HEK293 (cell line): Measurements from ENCODE around the gene VKORC1L1.
"Not testable (repeated sequence)": the region's sequence is repeated elsewhere in the genome, so short reads cannot be mapped to it uniquely, and the experiment has no call there.

Source experiments
- GLIS2 ChIP-seq: fragments of 450-650 bp; formaldehyde crosslinking; IDR thresholded peaks from 2 replicates; pipeline ENCODE4 v1.5.1; 2016; ENCODE audit warnings: missing biosample characterization, missing genetic modification characterization
- HOXA7 ChIP-seq: sonication (generic); formaldehyde crosslinking; IDR thresholded peaks from 2 replicates; pipeline ENCODE4 v1.8.1; 2022; ENCODE audit warnings: missing genetic modification reagents, borderline replicate concordance
- RBAK ChIP-seq: fragments of 450-650 bp; formaldehyde crosslinking; IDR thresholded peaks from 2 replicates; pipeline ENCODE4 v1.5.1; 2016; ENCODE audit warnings: missing biosample characterization, missing genetic modification characterization
- SETDB1 ChIP-seq: IDR thresholded peaks from one replicate; pipeline ENCODE4 v1.6.1; 2017; ENCODE audit warnings: mild to moderate bottlenecking, low read length, moderate library complexity, mixed read lengths; ENCODE audit not compliant: insufficient read length
- ZNF121 ChIP-seq: fragments of 450-650 bp; formaldehyde crosslinking; IDR thresholded peaks from 2 replicates; pipeline ENCODE4 v1.5.1; 2016; ENCODE audit warnings: missing biosample characterization, missing genetic modification characterization
- ZNF2 ChIP-seq: fragments of 450-650 bp; formaldehyde crosslinking; IDR thresholded peaks from 2 replicates; pipeline ENCODE4 v1.5.1; 2016; ENCODE audit warnings: missing biosample characterization, missing genetic modification characterization
- ZNF560 ChIP-seq: fragments of 450-650 bp; formaldehyde crosslinking; IDR thresholded peaks from 2 replicates; pipeline ENCODE4 v1.5.1; 2017; ENCODE audit warnings: missing biosample characterization, missing genetic modification characterization, borderline replicate concordance
- ZNF624 ChIP-seq: fragments of 450-650 bp; formaldehyde crosslinking; IDR thresholded peaks from 2 replicates; pipeline ENCODE4 v1.5.1; 2017; ENCODE audit warnings: missing biosample characterization, missing genetic modification characterization
- TF ChIP-seq, protein P1 (sequence below): fragments of 450-650 bp; formaldehyde crosslinking; IDR thresholded peaks from 2 replicates; pipeline ENCODE4 v1.5.1; 2016; ENCODE audit warnings: missing biosample characterization, missing genetic modification characterization, low read depth
- TF ChIP-seq, protein P2 (sequence below): fragments of 450-650 bp; formaldehyde crosslinking; IDR thresholded peaks from 2 replicates; pipeline ENCODE4 v1.5.1; 2016; ENCODE audit warnings: missing biosample characterization, missing genetic modification characterization
- TF ChIP-seq, protein P3 (sequence below): fragments of 450-650 bp; formaldehyde crosslinking; IDR thresholded peaks from 2 replicates; pipeline ENCODE4 v1.5.1; 2016; ENCODE audit warnings: missing biosample characterization, missing genetic modification characterization

DNA sequence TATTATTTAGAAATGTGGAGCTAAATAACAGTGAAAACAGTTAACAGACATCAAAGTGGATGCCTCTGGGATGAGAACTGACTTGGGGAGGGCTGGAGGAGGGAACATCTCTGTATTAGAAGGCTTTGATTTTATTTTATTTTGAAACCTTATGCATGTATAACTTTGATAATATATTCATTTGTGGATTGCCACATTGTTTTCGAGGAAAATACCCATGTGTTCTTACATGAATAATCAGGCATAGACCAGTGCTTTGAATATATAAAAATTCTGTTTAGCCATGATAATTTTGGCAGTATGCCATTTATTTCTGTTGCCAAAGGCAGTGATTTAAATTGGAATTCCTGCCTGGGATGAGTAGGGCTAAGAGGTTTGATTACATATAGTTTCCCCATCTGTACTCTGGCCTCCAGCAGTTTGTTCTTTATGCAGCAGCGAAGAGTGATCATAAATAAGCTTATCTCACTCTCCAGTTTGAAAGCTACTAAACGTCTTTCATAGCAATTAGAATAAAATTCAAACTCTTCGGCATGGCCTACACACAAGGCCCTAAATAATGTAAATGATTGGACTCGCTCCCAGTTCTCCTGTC, 128.0 kb downstream of the VKORC1L1 start:
- TF ChIP-seq, protein P1, sequence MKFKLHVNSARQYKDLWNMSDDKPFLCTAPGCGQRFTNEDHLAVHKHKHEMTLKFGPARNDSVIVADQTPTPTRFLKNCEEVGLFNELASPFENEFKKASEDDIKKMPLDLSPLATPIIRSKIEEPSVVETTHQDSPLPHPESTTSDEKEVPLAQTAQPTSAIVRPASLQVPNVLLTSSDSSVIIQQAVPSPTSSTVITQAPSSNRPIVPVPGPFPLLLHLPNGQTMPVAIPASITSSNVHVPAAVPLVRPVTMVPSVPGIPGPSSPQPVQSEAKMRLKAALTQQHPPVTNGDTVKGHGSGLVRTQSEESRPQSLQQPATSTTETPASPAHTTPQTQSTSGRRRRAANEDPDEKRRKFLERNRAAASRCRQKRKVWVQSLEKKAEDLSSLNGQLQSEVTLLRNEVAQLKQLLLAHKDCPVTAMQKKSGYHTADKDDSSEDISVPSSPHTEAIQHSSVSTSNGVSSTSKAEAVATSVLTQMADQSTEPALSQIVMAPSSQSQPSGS (tag by site-specific recombination) = not testable (repeated sequence)
- not testable (repeated sequence) for TF ChIP-seq ZNF624 (tag by site-specific recombination); RBAK (tag by site-specific recombination); ZNF121 (tag by site-specific recombination); GLIS2 (tag by site-specific recombination); HOXA7 (CRISPR knock-in tag); ZNF560; SETDB1; ZNF2 (tag by site-specific recombination)
- TF ChIP-seq, protein P2, sequence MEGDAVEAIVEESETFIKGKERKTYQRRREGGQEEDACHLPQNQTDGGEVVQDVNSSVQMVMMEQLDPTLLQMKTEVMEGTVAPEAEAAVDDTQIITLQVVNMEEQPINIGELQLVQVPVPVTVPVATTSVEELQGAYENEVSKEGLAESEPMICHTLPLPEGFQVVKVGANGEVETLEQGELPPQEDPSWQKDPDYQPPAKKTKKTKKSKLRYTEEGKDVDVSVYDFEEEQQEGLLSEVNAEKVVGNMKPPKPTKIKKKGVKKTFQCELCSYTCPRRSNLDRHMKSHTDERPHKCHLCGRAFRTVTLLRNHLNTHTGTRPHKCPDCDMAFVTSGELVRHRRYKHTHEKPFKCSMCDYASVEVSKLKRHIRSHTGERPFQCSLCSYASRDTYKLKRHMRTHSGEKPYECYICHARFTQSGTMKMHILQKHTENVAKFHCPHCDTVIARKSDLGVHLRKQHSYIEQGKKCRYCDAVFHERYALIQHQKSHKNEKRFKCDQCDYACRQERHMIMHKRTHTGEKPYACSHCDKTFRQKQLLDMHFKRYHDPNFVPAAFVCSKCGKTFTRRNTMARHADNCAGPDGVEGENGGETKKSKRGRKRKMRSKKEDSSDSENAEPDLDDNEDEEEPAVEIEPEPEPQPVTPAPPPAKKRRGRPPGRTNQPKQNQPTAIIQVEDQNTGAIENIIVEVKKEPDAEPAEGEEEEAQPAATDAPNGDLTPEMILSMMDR (tag by site-specific recombination) = not testable (repeated sequence)
- TF ChIP-seq, protein P3, sequence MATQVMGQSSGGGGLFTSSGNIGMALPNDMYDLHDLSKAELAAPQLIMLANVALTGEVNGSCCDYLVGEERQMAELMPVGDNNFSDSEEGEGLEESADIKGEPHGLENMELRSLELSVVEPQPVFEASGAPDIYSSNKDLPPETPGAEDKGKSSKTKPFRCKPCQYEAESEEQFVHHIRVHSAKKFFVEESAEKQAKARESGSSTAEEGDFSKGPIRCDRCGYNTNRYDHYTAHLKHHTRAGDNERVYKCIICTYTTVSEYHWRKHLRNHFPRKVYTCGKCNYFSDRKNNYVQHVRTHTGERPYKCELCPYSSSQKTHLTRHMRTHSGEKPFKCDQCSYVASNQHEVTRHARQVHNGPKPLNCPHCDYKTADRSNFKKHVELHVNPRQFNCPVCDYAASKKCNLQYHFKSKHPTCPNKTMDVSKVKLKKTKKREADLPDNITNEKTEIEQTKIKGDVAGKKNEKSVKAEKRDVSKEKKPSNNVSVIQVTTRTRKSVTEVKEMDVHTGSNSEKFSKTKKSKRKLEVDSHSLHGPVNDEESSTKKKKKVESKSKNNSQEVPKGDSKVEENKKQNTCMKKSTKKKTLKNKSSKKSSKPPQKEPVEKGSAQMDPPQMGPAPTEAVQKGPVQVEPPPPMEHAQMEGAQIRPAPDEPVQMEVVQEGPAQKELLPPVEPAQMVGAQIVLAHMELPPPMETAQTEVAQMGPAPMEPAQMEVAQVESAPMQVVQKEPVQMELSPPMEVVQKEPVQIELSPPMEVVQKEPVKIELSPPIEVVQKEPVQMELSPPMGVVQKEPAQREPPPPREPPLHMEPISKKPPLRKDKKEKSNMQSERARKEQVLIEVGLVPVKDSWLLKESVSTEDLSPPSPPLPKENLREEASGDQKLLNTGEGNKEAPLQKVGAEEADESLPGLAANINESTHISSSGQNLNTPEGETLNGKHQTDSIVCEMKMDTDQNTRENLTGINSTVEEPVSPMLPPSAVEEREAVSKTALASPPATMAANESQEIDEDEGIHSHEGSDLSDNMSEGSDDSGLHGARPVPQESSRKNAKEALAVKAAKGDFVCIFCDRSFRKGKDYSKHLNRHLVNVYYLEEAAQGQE (tag by site-specific recombination) = not testable (repeated sequence)
